Measurements from ENCODE around the gene EGFR.
A peak's percentile ranks its signal among the peaks of the same experiment; 100 is the strongest.
"Not testable (repeated sequence)": the region's sequence is repeated elsewhere in the genome, so short reads cannot be mapped to it uniquely, and the experiment has no call there.

The EGFR gene

DNA sequence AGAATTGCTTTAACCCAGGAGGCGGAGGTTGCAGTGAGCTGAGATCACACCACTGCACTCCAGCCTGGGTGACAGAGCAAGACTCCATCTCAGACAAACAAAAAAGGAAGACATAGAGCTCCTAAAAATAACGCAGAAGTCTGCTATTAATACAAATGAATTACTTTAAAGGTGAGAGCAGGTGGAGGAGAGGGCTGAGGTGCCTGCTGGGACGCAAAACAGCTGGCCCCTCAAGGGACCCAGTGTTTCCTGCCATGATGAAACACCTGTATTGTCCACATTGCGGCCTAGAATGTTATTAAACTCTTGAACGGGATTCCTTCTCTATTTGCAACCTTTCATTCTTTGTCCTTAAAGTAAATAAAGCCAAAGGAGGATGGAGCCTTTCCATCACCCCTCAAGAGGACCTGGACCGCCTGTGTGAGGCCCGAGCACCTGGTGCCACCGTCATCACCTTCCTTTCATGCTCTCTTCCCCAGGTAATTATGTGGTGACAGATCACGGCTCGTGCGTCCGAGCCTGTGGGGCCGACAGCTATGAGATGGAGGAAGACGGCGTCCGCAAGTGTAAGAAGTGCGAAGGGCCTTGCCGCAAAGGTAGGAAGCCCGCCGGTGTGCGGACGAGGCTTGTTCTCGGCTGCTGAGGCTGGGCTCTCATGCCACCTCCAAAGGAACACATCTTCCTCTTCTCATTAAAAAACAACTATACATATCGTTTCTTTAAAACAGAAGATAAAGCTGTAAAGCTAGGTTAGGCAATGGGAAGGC is 136.7 kb downstream of the EGFR start:
- DNase-seq: no peak

DNA sequence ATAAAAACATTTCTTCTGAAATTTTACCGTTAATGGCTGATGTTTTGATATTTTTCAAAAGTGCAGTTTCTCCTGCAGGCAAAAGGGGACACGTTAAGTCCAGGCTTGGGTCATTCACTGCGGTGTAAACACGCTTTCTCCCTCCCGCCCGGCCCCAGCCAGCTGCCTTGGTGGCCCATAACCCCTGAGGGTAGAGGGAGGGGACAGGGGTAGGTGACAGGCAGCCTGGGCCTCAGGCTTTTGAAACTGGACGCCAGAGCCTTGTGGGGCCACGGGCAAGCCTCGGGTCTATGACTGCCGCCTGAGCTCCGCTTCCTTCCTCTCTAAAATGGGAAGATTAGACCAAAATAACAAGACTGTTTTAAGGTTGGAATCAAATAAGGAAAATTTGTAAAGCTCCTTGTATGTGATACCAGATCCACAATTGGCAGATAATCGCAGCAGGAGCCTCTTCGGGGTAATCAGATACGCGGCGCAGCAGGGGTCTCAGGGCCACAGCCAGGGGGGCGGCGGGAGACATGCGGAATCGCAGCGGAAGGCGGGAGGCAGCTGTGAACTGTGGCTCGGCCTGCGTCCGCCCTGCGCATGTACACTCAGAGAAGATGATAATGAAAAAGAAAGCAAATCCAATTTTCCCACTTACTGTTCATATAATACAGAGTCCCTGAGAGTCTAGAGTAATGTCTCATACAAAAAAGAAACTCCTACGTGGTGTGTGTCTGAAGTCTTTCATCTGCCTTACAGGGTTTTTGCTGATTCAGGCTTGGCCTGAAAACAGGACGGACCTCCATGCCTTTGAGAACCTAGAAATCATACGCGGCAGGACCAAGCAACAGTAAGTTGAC is 138.3 kb downstream of the EGFR start:
- DNase-seq: no peak

DNA sequence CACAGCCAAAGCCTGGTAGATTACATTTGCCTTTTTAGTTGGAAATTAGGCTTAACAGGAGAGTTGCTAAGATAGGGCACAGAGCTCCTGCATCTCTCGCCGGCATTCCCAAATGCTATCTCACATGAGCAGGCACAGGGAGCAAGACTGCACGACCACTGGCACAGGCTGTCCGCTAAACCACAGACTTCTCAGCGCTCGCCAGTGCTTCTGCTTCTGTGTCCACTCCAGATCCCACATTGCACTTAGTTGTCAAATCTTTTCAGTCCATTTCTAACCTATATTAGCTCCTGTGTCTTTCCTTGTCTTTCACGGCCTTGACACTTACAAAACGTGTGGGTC is 138.9 kb downstream of the EGFR start:
- DNase-seq: no peak

DNA sequence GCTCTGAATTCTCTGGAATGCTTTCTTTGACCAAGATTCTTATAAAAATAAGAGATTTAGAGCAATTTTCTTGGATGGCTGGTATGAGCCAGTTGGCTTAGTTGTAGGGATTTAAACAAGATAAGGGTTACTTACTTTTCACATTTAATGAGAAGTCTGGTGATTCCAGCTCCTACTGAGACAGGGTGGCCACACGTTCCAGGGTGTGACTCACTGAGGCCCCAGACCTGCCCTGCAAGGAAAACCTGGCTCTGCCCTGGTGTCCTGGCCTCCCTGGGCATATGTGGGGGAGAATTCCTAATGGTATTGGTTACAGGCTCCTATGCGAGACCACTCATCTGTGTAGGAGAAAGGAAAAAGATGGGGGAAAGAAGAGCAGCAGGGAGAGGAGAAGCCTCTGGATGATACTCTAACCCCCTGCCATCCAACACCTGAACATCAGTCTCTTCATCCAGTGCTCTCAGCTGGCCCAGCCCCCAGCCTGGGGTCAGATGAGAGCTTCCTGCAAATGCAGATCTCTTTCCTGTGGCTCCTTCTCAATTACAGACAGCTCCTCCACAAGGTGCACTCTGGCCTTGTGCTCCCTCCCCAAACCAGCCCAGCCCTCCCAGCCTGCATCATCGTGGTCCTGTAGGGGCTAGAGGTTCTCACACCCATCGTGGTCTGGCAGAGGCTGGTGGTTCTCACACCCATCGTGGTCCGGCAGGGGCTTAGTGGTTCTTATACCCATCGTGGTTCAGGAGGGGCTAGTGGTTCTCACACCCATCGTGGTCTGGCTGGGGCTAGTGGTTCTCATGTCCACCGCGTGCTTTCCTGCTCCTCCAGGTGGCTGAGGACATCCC is 139.9 kb downstream of the EGFR start:
- DNase-seq: no peak

DNA sequence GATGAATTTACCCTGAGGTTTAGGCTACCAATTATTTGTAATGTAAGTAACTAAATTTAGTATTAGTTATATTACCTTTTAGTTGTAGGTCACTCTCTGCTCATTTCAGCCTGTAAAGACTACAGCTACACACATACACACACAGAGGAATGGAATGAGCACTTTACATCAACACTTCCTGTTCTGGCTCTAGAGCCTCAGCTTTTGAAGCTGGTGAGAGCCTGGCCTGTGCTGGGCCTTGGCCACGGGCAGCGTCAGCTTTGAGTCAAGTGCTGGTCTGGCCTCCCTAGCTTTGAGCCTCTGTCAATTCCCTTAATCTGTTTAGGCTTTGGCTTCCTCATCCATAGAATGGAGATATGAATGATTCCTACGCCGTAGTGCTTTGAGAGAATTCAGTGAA is 141.7 kb downstream of the EGFR start:
- DNase-seq: no peak

DNA sequence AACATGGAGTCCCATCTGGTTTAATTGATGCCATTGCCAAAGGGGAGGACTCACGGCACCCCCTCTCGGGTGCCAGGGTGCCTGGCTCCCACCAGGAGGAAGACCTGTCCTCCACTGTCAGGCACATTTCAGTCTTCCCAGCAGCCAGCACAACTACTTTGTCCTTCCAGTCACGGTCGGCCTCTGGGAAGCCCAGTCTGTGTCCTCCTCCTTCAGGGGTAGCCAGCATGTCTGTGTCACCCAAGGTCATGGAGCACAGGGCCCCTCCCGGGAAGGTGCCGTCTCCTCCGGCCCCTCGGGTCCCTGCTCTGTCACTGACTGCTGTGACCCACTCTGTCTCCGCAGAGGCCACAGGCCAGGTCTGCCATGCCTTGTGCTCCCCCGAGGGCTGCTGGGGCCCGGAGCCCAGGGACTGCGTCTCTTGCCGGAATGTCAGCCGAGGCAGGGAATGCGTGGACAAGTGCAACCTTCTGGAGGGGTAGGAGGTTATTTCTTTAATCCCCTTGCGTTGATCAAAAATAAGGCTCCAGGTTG is 142.4 kb downstream of the EGFR start:
- DNase-seq: no peak

DNA sequence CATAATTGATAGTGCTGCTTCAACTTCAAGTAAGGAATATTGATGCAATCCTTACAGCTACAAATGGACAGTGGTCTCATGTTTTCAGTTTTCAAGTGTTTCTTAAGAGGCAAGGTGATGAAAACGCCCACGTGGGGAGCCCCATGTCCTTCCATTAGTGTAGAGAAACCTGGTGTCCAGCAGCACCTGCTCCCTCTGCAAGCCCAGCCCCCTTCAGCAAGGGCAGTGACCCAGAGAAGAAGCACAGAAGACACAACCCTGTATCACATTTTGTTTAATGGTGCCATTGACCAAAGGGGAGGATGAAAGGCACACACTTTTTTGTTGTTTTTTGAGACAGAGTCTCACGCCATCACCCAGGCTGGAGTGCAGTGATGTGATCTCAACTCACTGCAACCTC is 143.7 kb downstream of the EGFR start:
- DNase-seq: no peak

DNA sequence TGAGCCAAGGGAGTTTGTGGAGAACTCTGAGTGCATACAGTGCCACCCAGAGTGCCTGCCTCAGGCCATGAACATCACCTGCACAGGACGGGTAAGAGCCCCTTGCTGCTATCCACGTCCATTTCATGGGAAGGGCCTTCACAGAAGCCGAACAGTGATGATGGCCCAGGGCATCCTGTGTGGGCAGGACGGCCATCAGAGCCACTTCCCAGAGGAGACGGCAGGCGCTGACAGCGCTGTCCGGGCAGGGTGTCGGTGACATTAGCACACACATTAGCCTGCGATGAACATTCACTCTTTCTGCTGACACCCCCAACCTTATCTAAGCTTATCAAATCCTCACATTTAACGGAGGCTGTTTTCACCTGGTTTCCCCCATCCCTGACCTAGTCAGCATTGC is 144.9 kb downstream of the EGFR start:
- DNase-seq: no peak

DNA sequence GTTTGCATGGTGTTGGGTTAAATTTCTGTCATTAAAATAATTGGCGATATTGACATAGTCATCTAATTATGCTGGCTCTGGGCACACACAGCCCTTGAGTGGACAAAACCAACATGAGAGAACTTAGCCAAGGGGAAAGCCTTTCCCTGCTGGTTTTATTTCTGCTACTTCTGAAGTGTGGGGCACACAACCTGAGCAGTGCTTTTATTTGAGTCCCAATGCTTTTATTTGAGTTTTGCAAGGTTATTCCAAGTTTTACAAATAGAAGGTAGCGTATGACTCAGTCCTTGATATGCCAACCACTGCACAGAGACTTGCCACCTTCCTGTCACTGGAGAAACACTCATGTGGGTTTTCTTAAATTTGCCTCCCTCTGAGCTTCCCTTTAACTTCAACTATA is 145.7 kb downstream of the EGFR start:
- DNase-seq: no peak

DNA sequence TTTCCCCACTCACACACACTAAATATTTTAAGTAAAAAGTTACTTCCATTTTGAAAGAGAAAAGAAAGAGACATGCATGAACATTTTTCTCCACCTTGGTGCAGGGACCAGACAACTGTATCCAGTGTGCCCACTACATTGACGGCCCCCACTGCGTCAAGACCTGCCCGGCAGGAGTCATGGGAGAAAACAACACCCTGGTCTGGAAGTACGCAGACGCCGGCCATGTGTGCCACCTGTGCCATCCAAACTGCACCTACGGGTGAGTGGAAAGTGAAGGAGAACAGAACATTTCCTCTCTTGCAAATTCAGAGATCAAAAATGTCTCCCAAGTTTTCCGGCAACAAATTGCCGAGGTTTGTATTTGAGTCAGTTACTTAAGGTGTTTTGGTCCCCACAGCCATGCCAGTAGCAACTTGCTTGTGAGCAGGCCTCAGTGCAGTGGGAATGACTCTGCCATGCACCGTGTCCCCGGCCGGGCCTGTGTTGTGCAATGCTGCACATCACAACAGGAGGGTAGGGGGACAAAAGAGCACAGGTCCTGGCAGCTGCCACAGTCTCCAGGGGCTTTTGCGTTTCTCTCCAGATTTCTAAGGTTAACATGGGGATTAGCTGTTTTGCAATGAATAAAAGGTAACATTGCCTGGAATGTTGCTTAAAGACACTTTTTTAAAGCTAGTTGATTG is 146.5 kb downstream of the EGFR start:
- no peak for DNase-seq

DNA sequence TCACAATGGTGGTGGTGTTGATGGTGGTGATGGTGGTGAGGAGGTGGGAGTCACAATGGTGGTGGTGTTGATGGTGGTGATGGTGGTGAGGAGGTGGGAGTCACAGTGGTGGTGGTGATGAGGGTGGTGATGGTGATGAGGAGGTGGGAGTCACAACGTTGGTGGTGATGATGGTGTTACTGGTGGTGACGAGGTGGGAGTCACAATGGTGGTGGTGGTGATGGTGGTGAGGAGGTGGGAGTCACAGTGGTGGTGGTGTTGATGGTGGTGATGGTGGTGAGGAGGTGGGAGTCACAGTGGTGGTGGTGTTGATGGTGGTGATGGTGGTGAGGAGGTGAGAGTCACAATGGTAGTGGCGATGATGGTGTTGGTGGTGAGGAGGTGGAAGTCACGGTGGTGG is 148.5 kb downstream of the EGFR start:
- not testable (repeated sequence) for DNase-seq

DNA sequence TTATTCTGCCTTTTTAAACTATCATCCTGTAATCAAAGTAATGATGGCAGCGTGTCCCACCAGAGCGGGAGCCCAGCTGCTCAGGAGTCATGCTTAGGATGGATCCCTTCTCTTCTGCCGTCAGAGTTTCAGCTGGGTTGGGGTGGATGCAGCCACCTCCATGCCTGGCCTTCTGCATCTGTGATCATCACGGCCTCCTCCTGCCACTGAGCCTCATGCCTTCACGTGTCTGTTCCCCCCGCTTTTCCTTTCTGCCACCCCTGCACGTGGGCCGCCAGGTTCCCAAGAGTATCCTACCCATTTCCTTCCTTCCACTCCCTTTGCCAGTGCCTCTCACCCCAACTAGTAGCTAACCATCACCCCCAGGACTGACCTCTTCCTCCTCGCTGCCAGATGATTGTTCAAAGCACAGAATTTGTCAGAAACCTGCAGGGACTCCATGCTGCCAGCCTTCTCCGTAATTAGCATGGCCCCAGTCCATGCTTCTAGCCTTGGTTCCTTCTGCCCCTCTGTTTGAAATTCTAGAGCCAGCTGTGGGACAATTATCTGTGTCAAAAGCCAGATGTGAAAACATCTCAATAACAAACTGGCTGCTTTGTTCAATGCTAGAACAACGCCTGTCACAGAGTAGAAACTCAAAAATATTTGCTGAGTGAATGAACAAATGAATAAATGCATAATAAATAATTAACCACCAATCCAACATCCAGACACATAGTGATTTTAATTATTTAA is 151.7 kb downstream of the EGFR start:
- DNase-seq: no peak

DNA sequence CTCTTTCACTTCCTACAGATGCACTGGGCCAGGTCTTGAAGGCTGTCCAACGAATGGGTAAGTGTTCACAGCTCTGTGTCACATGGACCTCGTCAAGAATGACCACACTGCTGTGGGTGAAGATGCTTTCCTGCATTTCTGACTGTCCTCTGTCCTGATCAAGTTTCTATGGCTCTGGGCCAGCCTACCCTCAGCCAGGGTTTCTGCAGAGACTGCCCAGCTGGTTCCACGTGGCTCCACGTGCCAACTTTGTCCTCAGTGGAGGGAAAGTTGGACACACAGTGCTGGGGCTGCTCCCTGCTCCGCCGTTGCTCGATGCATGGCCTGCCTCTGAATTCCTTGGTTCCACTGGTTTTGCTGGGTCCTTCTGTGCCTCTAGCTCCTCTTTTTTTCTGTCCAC is 152.3 kb downstream of the EGFR start:
- no peak for DNase-seq

DNA sequence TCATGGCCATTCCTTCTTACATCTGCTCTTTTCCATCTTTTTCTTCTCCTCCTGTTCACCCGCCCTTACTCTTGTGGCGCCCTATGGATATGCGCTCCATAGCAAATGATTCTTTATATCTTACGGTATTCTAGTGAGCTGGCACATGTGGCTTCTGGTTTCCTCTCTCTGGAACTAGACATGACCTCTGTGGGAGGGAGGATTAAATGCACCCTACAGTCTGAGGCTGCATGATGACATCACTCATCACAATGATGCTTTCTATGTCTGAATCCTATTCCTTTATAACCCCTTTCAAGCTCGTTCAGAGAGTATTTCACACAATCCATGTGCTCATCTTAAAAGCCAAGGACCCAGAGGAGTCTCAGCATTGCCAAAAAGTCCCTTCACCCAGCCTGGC is 153.3 kb downstream of the EGFR start:
- no peak for DNase-seq

DNA sequence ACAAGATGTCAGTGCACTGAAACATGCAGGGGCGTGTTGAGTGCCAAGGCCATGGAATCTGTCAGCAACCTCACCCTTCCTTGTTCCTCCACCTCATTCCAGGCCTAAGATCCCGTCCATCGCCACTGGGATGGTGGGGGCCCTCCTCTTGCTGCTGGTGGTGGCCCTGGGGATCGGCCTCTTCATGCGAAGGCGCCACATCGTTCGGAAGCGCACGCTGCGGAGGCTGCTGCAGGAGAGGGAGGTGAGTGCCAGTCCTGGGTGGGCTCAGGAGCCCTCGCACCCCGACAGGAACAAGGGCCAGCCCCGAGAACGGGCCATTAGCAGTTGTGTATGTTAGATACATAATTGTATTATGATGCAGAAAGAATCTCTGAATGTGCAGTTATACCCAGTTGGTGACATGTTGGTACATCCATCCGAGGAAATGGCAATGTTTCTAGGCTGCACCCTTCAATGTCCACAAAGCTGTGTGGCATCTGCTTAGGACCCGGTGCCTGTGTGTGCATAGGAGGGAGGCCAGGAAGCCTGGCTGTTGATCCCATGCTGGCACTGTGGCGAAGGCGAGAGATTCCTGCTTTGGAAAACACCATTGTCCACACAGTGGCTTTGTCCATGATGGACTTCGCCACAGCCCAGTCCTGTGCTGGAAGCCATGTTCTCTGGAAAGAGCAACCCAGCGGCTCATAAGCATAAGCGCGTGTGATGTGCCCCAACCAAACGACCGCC is 154.2 kb downstream of the EGFR start:
- DNase-seq: no peak

DNA sequence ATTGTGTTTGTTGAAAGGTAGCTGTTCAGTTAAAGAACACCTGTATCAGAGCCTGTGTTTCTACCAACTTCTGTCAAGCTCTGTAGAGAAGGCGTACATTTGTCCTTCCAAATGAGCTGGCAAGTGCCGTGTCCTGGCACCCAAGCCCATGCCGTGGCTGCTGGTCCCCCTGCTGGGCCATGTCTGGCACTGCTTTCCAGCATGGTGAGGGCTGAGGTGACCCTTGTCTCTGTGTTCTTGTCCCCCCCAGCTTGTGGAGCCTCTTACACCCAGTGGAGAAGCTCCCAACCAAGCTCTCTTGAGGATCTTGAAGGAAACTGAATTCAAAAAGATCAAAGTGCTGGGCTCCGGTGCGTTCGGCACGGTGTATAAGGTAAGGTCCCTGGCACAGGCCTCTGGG is 154.9 kb downstream of the EGFR start:
- DNase-seq: no peak

DNA sequence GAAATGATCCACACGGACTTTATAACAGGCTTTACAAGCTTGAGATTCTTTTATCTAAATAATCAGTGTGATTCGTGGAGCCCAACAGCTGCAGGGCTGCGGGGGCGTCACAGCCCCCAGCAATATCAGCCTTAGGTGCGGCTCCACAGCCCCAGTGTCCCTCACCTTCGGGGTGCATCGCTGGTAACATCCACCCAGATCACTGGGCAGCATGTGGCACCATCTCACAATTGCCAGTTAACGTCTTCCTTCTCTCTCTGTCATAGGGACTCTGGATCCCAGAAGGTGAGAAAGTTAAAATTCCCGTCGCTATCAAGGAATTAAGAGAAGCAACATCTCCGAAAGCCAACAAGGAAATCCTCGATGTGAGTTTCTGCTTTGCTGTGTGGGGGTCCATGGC is 155.6 kb downstream of the EGFR start:
- DNase-seq: no peak

DNA sequence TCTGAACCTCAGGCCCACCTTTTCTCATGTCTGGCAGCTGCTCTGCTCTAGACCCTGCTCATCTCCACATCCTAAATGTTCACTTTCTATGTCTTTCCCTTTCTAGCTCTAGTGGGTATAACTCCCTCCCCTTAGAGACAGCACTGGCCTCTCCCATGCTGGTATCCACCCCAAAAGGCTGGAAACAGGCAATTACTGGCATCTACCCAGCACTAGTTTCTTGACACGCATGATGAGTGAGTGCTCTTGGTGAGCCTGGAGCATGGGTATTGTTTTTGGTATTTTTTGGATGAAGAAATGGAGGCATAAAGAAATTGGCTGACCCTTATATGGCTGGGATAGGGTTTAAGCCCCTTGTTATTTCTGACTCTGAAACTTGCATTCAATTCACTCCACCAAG is 156.0 kb downstream of the EGFR start:
- no peak for DNase-seq

DNA sequence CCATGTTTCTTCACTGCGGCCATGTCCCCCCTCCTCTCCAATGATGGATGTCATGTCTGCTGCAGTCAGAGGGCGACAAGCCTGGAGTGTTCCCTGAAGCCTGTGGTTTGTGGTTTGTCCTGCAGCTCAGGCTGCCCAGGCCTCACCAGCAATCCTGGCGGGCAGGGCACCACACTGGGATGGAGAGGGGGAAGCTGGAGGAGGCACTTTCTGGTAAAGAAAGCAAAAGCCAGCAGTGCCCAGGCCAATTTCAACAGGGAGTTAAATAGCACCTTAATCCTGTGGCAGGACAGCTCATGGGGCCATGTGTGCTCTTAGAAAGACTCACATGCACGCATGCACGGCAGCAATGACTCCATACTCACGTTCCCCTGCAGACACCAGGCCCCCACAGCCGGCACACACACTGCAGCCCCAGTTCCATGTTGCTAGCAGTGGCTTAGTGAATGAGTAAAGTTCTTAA is 158.3 kb downstream of the EGFR start:
- DNase-seq: no peak

DNA sequence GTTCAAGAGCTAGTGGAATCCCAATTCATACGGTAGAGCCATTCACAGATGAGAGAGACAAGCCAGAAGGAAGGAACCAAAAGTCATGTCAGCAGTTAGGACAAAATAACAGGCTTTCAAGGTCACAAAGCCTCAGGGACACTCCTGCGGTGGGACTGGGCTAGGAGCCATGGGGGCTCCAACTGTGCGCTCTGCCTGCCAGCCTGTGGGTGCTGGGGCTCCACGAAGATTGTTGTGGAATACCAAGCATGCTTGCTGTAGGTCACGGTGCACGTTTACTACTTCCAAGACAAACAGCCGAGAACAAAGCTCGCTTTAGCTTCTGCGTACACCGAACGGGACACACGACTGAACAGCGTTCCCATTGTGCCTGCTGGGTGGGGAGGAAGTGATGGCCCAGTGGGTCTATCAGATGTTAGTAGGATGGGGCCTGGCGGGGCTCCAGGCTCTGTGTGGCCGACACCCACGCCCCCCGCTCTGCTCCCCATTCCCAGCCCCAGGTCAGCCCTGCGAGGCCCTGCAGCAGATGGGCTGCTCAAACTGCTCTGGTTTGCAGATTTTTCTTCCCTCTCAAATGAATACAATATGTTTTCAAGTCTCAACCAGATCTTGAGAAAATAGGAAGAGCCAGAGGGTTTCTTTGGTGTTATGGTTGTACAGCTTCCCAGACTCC is 158.9 kb downstream of the EGFR start:
- DNase-seq: peak; percentile 21

All from NCI-H1694 treated with DMSO at 0.1 percent for 48 hours (cell line).